NCI-H2227 (cell line): ENCODE data around the gene RPS6KA4.
"Not testable (repeated sequence)": the region's sequence is repeated elsewhere in the genome, so short reads cannot be mapped to it uniquely, and the experiment has no call there.

Source experiments
- DNase-seq: peaks from one replicate; lab custom pipeline; 2025; ENCODE audit not compliant: unreplicated experiment; lab: John Stamatoyannopoulos, UW

RPS6KA4 gene

DNA sequence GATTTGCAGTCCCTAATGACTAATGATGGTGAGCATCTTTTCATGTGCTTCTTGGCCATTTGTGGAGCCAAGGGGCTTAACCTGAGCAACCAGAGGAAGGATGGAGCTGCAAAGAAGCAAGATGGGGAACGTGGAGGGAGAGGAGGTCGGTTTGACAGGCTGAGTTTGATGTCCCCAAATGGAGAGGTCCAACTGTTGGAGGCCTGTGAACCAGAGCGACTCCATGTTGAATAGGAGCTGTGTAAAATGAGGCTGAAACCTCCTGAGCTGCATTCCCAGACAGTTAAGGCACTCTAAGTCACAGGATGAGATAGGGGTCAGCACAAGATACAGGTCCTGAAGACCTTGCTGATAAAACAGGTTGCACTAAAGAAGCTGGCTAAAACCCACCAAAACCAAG lies 54.5 kb downstream of the RPS6KA4 start:
- no peak for DNase-seq

DNA sequence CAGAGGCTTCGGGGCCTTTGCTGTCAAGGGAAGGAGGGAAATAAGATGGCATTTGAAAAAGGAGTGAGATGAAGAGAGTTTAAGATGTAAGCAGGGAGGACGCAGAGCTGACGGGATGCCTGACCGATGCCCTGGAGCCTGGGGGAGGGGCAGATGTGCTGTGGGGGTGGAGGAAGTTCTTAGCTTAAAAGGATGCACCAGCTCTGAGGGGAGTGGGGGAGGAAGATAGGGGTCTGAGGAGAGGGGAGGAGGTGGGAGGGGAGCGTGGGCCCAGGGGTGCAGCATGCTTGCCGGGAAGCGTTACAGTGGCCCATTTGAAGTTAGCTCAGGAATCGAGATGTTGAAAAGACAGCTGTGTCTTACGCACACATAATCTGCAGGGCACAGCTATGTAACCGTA lies 56.3 kb downstream of the RPS6KA4 start:
- DNase-seq, result no peak

DNA sequence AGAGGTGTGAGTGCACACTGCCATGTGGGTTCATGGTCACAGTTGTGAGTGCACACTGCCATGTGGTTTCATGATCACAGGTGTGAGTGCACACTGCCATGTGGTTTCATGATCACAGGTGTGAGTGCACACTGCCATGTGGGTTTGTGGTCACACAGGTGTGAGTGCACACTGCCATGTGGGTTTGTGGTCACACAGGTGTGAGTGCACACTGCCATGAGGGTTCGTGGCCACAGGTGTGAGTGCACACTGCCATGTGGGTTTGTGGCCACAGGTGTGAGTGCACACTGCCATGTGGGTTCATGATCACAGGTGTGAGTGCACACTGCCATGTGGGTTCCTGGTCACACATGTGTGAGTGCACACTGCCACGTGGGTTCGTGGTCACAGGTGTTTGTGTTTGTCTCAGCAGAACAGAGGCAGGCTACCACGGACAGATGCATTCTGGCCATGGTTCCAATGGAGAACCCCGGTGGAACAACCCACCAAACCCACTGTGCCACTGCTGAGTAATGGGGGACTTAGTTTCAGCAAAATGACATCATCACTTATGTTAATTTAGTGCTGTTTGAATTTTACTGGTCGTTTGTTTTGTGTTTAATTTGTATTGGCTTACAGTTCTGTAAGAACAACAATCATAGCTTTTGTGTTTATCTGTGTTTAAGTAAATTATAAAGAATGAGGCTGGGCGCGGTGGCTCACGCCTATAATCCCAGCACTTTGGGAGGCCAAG lies 57.2 kb downstream of the RPS6KA4 start:
- no peak for DNase-seq

DNA sequence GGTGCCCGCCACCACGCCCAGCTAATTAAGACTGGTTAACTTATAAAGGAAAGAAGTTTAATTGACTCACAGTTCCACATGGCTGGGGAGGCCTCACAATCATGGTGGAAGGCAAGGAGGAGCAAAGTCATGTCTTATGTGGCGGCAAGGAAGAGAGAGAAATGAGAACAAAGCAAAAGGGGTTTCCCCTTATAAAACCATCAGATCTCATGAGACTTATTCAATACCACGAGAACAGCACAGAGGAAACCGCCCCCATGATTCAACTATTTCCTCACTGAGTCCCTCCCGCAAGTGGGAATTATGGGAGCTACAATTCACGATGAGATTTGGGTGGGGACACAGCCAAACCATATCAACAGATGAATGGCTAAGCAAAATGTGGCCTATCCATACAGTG lies 59.3 kb downstream of the RPS6KA4 start:
- not testable (repeated sequence) for DNase-seq

DNA sequence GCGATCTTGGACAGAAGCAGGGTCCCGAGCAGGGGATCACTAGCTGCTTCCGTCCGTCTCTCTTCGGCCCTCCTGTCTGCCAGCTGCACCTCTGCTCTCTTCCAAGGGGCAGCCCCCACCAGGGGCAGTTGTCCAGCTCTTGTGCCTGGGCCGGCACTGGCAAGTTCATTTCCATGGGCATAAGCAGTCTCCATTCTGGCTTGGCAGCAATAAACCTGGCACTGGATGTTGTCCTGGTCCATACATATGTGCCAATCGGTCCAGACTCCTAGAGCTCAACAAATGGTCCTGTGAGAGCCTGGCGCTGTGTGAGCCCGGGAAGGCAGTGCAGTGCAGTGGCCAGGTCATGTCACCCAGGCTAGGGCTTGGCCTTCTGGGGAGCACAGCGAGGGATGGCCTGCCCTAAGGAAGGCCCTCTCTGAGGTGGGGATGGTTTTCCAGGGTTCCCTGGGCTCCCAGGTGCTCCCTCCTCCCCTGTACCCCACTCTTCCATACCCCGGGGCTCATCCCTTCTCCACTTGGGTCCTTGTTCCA lies 60.4 kb downstream of the RPS6KA4 start:
- DNase-seq, result no peak

DNA sequence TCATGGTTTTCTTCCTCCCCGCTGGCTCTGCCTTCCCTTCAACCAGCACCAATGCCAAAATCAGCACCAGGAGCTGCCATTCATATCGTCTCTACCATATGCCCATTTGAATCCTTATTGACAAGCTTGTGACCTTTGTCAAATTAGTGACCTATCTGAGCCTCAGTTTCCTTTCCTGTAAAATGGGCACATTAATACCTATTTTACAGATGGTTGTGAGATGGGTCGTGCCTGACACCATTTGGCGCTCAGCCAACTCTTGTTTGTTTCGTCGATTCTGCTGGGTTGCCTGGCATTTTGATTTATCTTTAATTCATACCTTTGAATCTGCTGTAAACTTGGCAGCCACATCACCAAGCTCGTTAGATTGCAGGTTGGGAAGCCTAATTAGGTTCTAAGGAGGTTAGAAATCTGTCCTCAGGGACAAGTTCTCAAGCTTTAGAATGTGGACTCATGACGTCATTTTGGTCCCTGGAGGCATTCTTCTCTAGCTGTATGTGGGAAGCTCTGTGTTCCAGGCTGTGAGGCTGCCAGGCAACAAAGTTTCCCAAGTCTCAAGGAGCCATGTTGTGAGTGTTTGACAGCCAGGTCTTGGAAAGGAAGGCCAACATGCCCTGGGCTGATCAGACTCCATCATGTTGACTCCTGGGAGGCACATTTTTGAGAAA lies 61.0 kb downstream of the RPS6KA4 start:
- no peak for DNase-seq
